GM12873 (cell line): Measurements from ENCODE around the gene CEMIP.

Source experiments
- TF ChIP-seq, protein P1 (sequence below): IDR thresholded peaks from 2 replicates; pipeline ENCODE4 v1.5.1; 2012; ENCODE audit warnings: low read depth, mild to moderate bottlenecking, moderate library complexity, low read length, control low read depth; ENCODE audit not compliant: insufficient read depth; ENCODE audit errors: missing control alignments

Gene CEMIP

DNA sequence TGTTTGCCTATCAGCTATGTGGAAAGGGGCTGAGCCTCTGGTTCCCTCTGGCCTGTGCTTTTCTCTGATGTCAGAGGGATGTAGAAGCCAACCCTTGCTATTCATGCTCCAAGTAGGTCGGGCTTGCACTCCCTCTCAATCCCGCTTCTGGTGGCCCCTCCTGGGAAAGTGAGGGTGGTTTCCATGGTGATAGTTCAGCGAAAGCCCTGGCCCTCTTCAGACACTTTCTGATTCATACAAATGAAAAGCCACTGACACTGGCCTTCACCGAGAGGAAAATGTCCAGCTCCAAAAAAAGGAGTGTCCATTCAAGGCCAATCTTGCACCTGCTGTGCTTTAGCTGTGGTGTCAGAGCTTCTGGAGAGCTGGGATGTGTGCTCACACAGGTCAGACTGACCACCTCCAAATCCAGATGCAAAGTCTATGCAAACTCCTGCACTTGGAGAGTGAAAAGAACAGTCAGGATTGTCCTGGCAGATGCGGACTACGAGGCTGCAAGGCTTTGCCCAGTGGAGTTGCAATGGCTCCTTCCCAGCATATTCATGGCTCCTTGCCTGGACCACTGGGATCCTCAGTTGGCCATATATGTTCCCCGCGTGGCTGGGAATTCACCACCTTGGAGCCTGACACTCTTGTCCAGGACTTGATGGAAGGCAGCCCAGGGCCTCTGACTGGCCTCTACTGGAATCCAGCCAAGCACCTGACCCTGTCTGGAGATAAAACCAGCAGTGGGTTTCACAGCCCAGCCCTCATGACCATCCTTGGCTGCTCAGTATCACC, 96.6 kb downstream of the CEMIP start:
- TF ChIP-seq, protein P1, sequence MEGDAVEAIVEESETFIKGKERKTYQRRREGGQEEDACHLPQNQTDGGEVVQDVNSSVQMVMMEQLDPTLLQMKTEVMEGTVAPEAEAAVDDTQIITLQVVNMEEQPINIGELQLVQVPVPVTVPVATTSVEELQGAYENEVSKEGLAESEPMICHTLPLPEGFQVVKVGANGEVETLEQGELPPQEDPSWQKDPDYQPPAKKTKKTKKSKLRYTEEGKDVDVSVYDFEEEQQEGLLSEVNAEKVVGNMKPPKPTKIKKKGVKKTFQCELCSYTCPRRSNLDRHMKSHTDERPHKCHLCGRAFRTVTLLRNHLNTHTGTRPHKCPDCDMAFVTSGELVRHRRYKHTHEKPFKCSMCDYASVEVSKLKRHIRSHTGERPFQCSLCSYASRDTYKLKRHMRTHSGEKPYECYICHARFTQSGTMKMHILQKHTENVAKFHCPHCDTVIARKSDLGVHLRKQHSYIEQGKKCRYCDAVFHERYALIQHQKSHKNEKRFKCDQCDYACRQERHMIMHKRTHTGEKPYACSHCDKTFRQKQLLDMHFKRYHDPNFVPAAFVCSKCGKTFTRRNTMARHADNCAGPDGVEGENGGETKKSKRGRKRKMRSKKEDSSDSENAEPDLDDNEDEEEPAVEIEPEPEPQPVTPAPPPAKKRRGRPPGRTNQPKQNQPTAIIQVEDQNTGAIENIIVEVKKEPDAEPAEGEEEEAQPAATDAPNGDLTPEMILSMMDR: no peak

DNA sequence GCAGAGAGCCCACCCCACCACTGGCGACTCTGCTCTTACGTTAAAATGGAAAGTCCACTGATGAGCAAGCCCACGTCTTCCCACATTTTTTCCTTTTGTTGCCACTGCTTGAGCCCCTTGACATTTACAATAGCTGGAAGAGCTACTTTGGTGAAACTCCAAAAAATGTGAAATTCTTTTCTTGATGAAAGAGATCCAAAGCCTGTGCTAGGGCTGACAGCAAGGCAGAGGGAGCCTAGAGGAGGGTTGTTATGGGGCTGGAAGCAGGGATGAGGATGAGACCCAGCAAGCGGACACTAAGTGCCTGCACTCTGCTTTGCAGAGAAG, 97.1 kb downstream of the CEMIP start:
- TF ChIP-seq, protein P1: no peak

DNA sequence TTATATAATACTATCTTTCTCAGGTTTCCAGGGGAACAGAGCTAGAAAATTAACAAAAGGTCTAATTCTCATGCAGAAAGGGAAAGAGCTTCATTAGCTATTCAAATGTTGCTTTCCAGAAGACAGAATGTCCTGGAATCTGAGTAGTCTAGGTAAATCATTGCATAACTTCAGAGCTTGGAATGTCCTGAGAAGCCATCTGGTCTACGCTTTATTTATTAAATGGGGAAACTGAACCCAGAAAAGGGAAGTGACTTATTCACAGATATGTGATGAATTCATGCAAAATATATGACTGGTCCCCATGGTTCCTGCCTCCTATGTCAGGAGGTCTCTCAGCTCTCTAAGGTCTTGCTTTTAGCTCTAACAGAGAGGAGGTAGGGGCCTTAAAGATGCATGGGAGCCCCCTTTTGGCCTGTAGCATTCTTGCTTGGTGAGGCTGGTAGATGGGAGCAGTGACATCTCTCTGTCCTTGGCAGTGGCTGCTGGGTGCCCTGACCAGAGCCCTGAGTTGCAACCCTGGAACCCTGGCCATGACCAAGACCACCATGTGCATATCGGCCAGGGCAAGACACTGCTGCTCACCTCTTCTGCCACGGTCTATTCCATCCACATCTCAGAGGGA, 99.2 kb downstream of the CEMIP start:
- TF ChIP-seq, protein P1: no peak

DNA sequence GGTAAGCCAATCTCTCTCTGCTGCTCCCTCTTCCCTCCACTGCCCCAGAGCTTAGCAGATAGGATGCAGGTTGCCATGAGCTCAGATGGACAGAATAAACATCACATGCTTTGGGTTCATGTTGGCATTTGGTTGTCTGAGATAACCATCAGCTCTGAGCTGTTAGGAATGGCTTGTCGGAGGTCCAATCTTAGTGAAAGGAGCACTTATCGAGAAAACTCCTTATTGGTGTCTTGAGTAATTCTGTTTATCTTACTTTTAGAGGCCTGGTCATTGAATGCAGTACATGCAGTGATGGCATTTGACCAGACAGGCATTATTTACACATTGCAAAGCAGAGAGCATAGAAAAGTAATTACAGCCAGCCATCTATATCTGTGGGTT, 99.7 kb downstream of the CEMIP start:
- TF ChIP-seq, protein P1: no peak

DNA sequence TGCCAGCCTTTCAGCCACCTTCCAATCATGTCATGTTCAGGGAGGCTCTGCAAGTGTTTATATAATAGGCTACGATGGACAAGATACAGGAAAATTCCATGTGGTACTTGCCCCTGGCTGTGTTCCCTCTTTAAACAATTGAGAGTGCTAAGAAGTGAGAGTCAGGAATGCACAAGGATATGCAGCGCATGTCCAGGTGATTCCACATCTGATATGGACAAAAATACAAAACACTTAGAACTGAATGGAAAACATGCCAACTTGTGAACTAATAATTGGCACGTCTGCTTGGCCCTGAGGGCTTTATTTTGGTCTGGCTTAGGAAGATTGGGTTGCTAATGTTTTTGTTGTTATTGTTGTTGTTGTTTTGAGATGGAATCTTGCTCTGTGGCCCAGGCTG, 100.9 kb downstream of the CEMIP start:
- TF ChIP-seq, protein P1: no peak

DNA sequence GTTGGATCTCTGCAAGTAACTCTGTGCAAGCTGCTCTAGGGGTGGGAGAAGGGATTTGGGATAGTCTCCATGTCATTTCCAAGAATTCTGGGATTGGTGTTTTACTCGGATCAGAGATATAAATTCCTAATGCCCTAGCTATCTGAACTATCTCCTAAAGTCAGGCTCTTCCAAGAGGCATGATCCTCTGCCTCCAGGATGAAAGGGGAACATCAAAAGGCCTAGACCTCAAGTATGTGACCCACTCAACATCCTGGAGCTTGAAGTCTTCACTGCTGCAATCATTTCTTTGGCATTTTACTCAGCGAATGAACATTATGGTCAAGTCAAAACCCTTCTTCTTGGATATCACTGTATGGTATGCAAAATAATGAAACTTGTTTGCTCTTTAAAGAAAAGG, 104.5 kb downstream of the CEMIP start:
- TF ChIP-seq, protein P1: no peak

DNA sequence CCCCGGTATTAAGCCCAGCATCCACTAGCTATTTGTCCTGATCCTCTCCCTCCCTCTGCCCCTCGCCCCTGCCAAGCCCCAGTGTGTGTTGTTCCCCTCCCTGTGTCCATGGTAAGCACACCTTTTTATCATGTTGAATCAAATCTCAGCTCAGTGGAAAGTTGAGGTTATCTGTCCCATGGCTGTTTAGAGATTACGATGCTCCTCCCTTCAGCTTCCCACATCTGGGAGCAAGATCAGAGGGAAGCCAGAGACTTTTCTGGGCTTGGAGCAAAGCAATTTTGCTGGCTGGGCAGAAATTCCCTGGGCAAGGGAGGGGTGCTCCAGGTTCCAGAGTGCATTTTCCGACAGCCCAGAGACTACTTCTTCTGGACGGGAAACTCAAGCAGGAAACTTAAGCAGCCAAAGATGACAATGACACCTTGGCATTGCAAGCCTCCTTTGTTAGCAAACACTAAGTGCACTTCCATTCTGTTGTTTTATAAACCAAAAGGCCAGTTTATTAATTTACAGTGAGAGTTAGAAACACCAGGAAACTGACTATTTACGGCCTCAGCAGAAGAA, 105.9 kb downstream of the CEMIP start:
- TF ChIP-seq, protein P1: no peak
